ENCODE results near the gene DCUN1D4. TPM values are rescaled to one million over a fixed set of nuclear protein-coding genes. Genes with fewer than 3 reads are reported as not detected.
"Not testable (repeated sequence)": the region's sequence is repeated elsewhere in the genome, so short reads cannot be mapped to it uniquely, and the experiment has no call there.

DCUN1D4 gene
- total RNA-seq, 1 donor from 2014 or later, result 86.9 TPM

DNA sequence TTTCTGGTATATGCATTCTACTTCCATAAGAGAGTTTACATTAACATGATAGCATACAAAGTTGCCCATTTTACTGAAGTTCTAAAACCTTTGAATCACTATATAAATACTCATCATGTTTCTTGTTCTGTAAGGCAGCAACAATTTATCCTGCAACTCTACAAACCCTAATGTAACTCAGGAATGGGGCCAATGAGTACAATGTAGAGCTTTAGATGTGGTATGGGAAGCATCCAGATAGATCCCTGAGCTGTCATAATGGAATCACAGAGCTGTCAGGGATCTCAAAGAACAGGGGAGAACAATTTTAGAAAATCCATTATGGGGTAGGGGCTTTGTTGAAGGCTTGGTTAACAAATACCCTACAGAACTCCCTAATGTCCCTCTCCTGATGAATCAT, 88.5 kb downstream of the DCUN1D4 start:
- no peak for TF ChIP-seq CTCF (IDR thresholded peaks at IDR 0.05; ENCODE audit: partially characterized antibody, unreplicated experiment)
- Mint-ChIP-seq H3K36me3 (ENCODE audit: unreplicated experiment) (no peaks in the 10 kb centered on the region), H3K4me1 (ENCODE audit: low read depth, unreplicated experiment) (no peaks in the 10 kb centered on the region), H3K27ac (ENCODE audit: unreplicated experiment) (no peak overlapping the region), H3K27me3 (ENCODE audit: unreplicated experiment) (no peaks in the 10 kb centered on the region), H3K4me3 (ENCODE audit: unreplicated experiment) (no peak overlapping the region), H3K9me3 (ENCODE audit: unreplicated experiment) (no peaks in the 10 kb centered on the region)
- no peak for DNase-seq

GRCh38 chr4:51932261-51932660, 89.3 kb downstream of the DCUN1D4 start:
- H3K4me1 Mint-ChIP-seq (ENCODE audit: low read depth, unreplicated experiment), result no peaks in the 10 kb centered on the region

DNA sequence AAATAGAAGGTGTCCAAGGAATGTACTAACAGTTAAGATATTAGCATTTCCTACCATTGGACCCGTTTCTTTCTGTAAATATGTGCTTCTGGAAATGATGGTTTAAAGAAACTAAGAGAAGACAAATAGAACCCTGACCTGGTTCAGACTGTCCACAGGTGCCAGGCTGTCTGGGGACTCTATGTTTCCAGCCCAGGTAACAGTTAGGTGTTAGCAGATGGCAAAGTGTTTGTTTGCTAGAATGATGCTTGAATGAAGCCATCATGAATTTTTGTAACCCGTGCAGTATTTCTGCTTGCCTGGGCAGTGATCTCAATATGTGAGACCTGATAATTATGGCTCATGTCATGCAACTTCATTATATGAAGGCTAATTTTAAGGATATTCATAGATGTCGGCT, 89.7 kb downstream of the DCUN1D4 start:
- Mint-ChIP-seq H3K4me1 (ENCODE audit: low read depth, unreplicated experiment) (no peaks in the 10 kb centered on the region), H3K27ac (ENCODE audit: unreplicated experiment) (no peak overlapping the region), H3K27me3 (ENCODE audit: unreplicated experiment) (no peaks in the 10 kb centered on the region), H3K36me3 (ENCODE audit: unreplicated experiment) (no peaks in the 10 kb centered on the region), H3K9me3 (ENCODE audit: unreplicated experiment) (peaks cover 2% of the 10 kb centered on the region), H3K4me3 (ENCODE audit: unreplicated experiment) (no peak overlapping the region)
- DNase-seq, result no peak
- no peak for TF ChIP-seq CTCF (IDR thresholded peaks at IDR 0.05; ENCODE audit: partially characterized antibody, unreplicated experiment)

More at GRCh38 chr4:51932261-51932660, 89.3 kb downstream of the DCUN1D4 start:
- DNase-seq, result no peak
- Mint-ChIP-seq H3K27ac (ENCODE audit: unreplicated experiment) (no peak overlapping the region), H3K36me3 (ENCODE audit: unreplicated experiment) (no peaks in the 10 kb centered on the region), H3K4me3 (ENCODE audit: unreplicated experiment) (no peak overlapping the region), H3K9me3 (ENCODE audit: unreplicated experiment) (peaks cover 2% of the 10 kb centered on the region), H3K27me3 (ENCODE audit: unreplicated experiment) (no peaks in the 10 kb centered on the region)
- no peak for TF ChIP-seq CTCF (IDR thresholded peaks at IDR 0.05; ENCODE audit: partially characterized antibody, unreplicated experiment)

DNA sequence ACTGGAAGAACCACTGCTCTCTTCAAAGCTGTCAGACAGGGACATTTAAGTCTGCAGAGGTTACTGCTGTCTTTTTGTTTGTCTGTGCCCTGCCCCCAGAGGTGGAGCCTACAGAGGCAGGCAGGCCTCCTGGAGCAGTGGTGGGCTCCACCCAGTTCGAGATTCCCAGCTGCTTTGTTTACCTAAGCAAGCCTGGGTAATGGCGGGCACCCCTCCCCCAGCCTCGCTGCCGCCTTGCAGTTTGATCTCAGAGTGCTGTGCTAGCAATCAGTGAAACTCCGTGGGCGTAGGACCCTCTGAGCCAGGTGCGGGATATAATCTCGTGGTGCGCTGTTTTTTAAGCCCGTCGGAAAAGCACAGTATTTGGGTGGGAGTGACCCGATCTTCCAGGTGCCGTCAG, 97.5 kb downstream of the DCUN1D4 start:
- DNase-seq; H3K27ac Mint-ChIP-seq (ENCODE audit: unreplicated experiment); H3K4me1 Mint-ChIP-seq (ENCODE audit: low read depth, unreplicated experiment); H3K27me3 Mint-ChIP-seq (ENCODE audit: unreplicated experiment); H3K36me3 Mint-ChIP-seq (ENCODE audit: unreplicated experiment); H3K9me3 Mint-ChIP-seq (ENCODE audit: unreplicated experiment); H3K4me3 Mint-ChIP-seq (ENCODE audit: unreplicated experiment): not testable (repeated sequence)

- no peak for DNase-seq
- no peak overlapping the region for H3K27ac Mint-ChIP-seq (ENCODE audit: unreplicated experiment)
- no peaks in the 10 kb centered on the region for H3K27me3 Mint-ChIP-seq (ENCODE audit: unreplicated experiment)
- TF ChIP-seq CTCF (IDR thresholded peaks at IDR 0.05; ENCODE audit: partially characterized antibody, unreplicated experiment), result no peak
- no peaks in the 10 kb centered on the region for H3K36me3 Mint-ChIP-seq (ENCODE audit: unreplicated experiment)
- H3K9me3 Mint-ChIP-seq (ENCODE audit: unreplicated experiment), result peaks cover 6% of the 10 kb centered on the region
- H3K4me3 Mint-ChIP-seq (ENCODE audit: unreplicated experiment), result no peak overlapping the region
- no peaks in the 10 kb centered on the region for H3K4me1 Mint-ChIP-seq (ENCODE audit: low read depth, unreplicated experiment)
Measured at GRCh38 chr4:51942108-51942832, 99.3 kb downstream of the DCUN1D4 start.

Measured in glutamatergic neuron (in vitro differentiated cells).